ENCODE results near the gene KCNJ15. TPM values are rescaled to one million over a fixed set of nuclear protein-coding genes. Genes with fewer than 3 reads are reported as not detected.
"Not testable (repeated sequence)": the region's sequence is repeated elsewhere in the genome, so short reads cannot be mapped to it uniquely, and the experiment has no call there.

Gene KCNJ15
- total and polyA plus RNA-seq, 3 experiments from 2014 or later: not detected

DNA sequence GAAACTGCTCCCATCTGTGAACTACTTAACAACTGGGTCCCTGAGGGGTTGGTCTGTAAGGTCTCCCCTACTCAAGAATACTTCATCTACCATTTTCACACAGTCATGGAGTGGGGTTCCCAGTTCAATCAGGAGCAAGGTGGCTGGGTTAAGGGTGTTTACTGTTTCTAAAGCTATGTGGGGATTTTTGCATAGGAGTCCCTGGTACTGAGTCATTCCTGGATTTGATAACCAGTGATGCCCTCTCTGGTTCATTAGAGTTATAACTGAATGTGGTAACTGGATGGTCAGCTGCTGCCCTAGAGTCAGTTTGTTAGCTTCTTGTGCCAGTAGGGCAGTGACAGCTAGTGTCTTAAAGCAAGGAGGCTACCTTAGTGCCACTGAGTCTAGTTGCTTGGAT, 29.4 kb upstream of the KCNJ15 start:
- DNase-seq: no peak
- no peaks in the 10 kb centered on the region for H3K27me3 Mint-ChIP-seq
- H3K36me3 Mint-ChIP-seq: peaks cover 0 to 2% (median 0%) of the 10 kb centered on the region in 3 donors
- H3K4me3 Mint-ChIP-seq: no peak overlapping the region
- peaks cover 44 to 81% (median 53%) of the 10 kb centered on the region in 5 donors for H3K9me3 Mint-ChIP-seq
- no peaks in the 10 kb centered on the region for H3K4me1 ChIP-seq (ENCODE audit: insufficient read depth, low read length)
- POLR2A ChIA-PET: no interaction called here
- H3K27me3 ChIP-seq (ENCODE audit: insufficient read depth, low read length, poor library complexity, severe bottlenecking): no peaks in the 10 kb centered on the region
- H3K9me3 ChIP-seq (ENCODE audit: low read length): peaks cover 34% of the 10 kb centered on the region
- no peak overlapping the region for H3K27ac ChIP-seq (ENCODE audit: low read depth, low read length)
- no peak overlapping the region for H3K27ac Mint-ChIP-seq
- H3K36me3 ChIP-seq (ENCODE audit: insufficient read depth, low read length): no peaks in the 10 kb centered on the region
- H3K4me1 Mint-ChIP-seq: no peaks in the 10 kb centered on the region
- CTCF ChIA-PET: interaction anchor here (1.7 kb wide), 1 partner anchor 11 kb away, joined by 4 read pairs; no protein-coding TSS in a partner anchor
- no peak overlapping the region for H3K4me3 ChIP-seq (ENCODE audit: low read length)

DNA sequence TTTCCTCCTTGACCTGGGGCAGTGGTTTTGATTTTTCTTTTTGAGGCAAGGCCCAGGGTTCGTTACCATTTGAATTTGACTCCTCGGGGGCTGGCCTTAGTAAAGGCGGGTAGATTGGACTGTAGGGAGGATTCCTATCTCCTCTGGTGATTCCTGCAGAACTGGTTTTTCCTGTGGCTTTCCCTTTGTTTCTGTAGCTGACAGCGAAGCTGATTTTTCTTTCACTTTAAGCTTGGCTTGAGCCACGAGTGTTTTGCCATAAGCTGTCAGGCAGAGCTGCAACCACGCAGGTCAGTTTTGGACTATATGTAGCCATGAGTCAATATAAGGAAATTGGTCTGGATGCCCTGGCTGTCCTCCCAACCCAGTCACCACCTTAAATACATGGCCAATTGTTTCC, 28.7 kb upstream of the KCNJ15 start:
- Mint-ChIP-seq H3K4me1 (no peaks in the 10 kb centered on the region), H3K27ac (no peak overlapping the region), H3K4me3 (no peak overlapping the region), H3K9me3 (peaks cover 40 to 75% (median 51%) of the 10 kb centered on the region in 5 donors), H3K36me3 (no peaks in the 10 kb centered on the region), H3K27me3 (no peaks in the 10 kb centered on the region)
- ChIA-PET CTCF (interaction anchor here (1.7 kb wide), 1 partner anchor 11 kb away, joined by 4 read pairs; no protein-coding TSS in a partner anchor), POLR2A (no interaction called here)
- H3K4me3 ChIP-seq (ENCODE audit: low read length): no peak overlapping the region
- peaks cover 27% of the 10 kb centered on the region for H3K9me3 ChIP-seq (ENCODE audit: low read length)
- H3K36me3 ChIP-seq (ENCODE audit: insufficient read depth, low read length): no peaks in the 10 kb centered on the region
- no peak for DNase-seq
- no peaks in the 10 kb centered on the region for H3K27me3 ChIP-seq (ENCODE audit: insufficient read depth, low read length, poor library complexity, severe bottlenecking)
- no peaks in the 10 kb centered on the region for H3K4me1 ChIP-seq (ENCODE audit: insufficient read depth, low read length)
- H3K27ac ChIP-seq (ENCODE audit: low read depth, low read length): no peak overlapping the region

DNA sequence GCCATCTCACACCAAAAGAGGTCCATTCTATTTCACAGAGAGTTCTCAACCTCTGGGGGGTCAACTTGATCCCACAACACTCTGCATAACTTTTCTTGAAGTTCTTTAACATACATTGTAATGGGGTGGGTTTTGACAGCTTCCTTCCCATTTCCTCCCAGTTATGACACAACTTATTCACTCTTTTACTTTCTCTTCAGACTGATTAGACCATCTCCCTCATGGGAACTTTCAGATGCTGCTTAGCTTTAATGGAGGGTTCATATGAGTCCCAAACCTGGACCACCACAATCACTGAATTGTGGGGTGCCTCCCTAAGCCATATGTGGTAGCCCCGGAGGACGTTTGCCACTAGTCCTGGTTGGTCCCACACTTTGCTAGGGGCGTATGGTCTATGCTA, 28.3 kb upstream of the KCNJ15 start:
- Mint-ChIP-seq H3K9me3 (peaks cover 37 to 73% (median 51%) of the 10 kb centered on the region in 5 donors), H3K4me3 (no peak overlapping the region), H3K27me3 (no peaks in the 10 kb centered on the region), H3K36me3 (no peaks in the 10 kb centered on the region), H3K27ac (no peak overlapping the region), H3K4me1 (no peaks in the 10 kb centered on the region)
- Histone ChIP-seq H3K4me3 (ENCODE audit: low read length) (no peak overlapping the region), H3K9me3 (ENCODE audit: low read length) (peaks cover 24% of the 10 kb centered on the region), H3K4me1 (ENCODE audit: insufficient read depth, low read length) (no peaks in the 10 kb centered on the region), H3K36me3 (ENCODE audit: insufficient read depth, low read length) (no peaks in the 10 kb centered on the region), H3K27ac (ENCODE audit: low read depth, low read length) (no peak overlapping the region), H3K27me3 (ENCODE audit: insufficient read depth, low read length, poor library complexity, severe bottlenecking) (no peaks in the 10 kb centered on the region)
- DNase-seq: no peak
- POLR2A ChIA-PET: no interaction called here
- CTCF ChIA-PET: no interaction called here

DNA sequence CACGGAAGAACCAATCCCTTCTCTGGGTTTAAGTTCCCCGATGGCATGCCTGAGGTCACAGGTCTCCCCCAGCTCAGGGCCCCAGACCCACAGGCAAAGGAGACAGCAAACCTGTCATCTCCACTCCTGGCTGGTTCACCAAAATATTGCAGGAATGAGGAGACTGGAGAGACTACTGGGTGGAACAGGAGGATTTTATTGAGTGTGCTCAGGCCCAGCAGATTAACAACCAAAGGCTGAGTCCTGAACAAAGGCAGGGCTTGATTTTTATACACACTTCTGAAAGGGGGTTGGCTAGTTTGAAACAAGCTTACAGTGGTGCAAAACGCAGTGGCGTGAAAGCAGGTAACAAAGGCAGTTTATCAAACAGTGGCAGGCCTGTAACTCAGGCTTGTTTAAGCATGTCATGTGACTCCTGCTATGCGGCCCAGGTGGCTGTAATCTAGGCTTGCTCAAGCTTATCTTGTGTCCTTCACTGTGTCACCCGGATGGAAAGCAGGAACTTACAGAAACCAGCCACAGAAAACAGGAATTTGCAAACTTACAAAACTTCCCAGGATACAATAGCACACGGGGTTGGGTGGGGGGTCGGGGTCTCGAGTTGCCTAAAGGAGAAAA, 27.4 kb upstream of the KCNJ15 start:
- Histone ChIP-seq H3K27ac (ENCODE audit: low read depth, low read length) (no peak overlapping the region), H3K27me3 (ENCODE audit: insufficient read depth, low read length, poor library complexity, severe bottlenecking) (no peaks in the 10 kb centered on the region), H3K9me3 (ENCODE audit: low read length) (peaks cover 18% of the 10 kb centered on the region), H3K4me1 (ENCODE audit: insufficient read depth, low read length) (no peaks in the 10 kb centered on the region), H3K36me3 (ENCODE audit: insufficient read depth, low read length) (no peaks in the 10 kb centered on the region), H3K4me3 (ENCODE audit: low read length) (no peak overlapping the region)
- no peaks in the 10 kb centered on the region for H3K27me3 Mint-ChIP-seq
- H3K4me3 Mint-ChIP-seq: no peak overlapping the region
- no peak overlapping the region for H3K27ac Mint-ChIP-seq
- no peak for DNase-seq
- H3K36me3 Mint-ChIP-seq: no peaks in the 10 kb centered on the region
- CTCF ChIA-PET: no interaction called here
- POLR2A ChIA-PET: no interaction called here
- peaks cover 30 to 68% (median 46%) of the 10 kb centered on the region in 5 donors for H3K9me3 Mint-ChIP-seq
- H3K4me1 Mint-ChIP-seq: no peaks in the 10 kb centered on the region

DNA sequence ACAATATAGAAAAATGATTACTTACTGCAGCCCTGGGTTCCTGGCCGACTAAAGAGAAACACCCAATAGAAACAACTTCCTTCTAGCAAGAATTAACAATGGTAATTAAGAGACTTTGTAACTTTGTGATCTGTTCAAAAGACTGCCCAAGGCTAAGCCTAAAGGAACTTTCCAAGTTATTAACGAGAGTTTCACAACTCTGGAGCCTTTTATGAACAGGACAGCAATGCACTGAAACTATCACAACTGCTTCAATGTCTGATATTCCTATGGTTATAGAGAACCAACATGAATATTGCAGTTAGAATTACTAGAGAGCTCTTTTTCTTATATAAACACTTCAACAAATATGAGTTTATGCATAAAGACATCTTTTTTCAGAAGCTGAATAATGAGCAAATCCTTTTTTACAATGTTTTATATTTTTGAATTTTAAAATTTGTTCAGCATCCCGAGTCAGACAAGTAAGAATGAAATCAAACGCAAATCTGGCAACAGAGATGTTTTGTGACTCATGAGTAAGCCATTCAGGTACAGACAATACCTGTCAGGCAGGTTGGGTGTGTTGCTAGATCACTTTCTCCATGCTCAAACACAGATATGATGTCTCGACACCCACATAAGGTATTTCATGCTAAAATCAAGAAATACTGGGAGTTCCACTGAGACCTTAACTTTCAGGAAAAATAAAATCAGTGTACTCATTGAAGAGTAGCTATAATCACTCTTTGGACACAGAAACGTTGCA, 22.2 kb upstream of the KCNJ15 start:
- ChIA-PET POLR2A (no interaction called here), CTCF (no interaction called here)
- DNase-seq: no peak
- H3K36me3 ChIP-seq (ENCODE audit: insufficient read depth, low read length): no peaks in the 10 kb centered on the region
- Mint-ChIP-seq H3K36me3 (no peaks in the 10 kb centered on the region), H3K27ac (no peak overlapping the region), H3K27me3 (peaks cover 3 to 12% of the 10 kb centered on the region in 2 donors), H3K4me3 (no peak overlapping the region), H3K4me1 (no peaks in the 10 kb centered on the region), H3K9me3 (peaks cover 14 to 25% (median 14%) of the 10 kb centered on the region in 5 donors)
- H3K4me3 ChIP-seq (ENCODE audit: low read length): no peak overlapping the region
- H3K4me1 ChIP-seq (ENCODE audit: insufficient read depth, low read length): no peaks in the 10 kb centered on the region
- no peak overlapping the region for H3K27ac ChIP-seq (ENCODE audit: low read depth, low read length)
- no peaks in the 10 kb centered on the region for H3K27me3 ChIP-seq (ENCODE audit: insufficient read depth, low read length, poor library complexity, severe bottlenecking)
- peaks cover 7% of the 10 kb centered on the region for H3K9me3 ChIP-seq (ENCODE audit: low read length)

DNA sequence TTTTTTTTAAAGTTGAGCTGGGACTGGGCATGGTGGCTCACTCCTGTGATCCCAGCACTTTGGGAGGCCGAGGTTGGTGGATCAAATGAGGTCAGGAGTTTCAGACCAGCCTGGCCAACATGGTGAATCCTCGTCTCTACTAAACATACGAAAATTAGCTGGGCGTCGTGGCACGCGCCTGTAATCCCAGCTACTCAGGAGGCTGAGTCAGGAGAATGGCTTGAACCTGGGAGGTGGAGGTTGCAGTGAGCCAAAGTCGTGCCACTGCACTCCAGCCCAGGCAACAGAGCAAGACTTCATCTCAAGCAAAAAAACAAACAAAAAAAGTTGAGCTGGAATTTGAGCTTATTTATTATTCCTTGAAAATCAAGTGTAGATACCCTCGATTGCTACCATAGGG, 21.5 kb upstream of the KCNJ15 start:
- H3K4me3 ChIP-seq (ENCODE audit: low read length); H3K4me1 ChIP-seq (ENCODE audit: insufficient read depth, low read length); H3K36me3 ChIP-seq (ENCODE audit: insufficient read depth, low read length); H3K27ac ChIP-seq (ENCODE audit: low read depth, low read length); H3K4me3 Mint-ChIP-seq; POLR2A ChIA-PET; H3K9me3 ChIP-seq (ENCODE audit: low read length); H3K4me1 Mint-ChIP-seq; H3K27me3 ChIP-seq (ENCODE audit: insufficient read depth, low read length, poor library complexity, severe bottlenecking); DNase-seq; H3K27ac Mint-ChIP-seq; CTCF ChIA-PET; H3K36me3 Mint-ChIP-seq: not testable (repeated sequence)
- H3K27me3 Mint-ChIP-seq: peaks cover 3 to 13% of the 10 kb centered on the region in 2 donors
- H3K9me3 Mint-ChIP-seq: peaks cover 8 to 19% (median 12%) of the 10 kb centered on the region in 5 donors

DNA sequence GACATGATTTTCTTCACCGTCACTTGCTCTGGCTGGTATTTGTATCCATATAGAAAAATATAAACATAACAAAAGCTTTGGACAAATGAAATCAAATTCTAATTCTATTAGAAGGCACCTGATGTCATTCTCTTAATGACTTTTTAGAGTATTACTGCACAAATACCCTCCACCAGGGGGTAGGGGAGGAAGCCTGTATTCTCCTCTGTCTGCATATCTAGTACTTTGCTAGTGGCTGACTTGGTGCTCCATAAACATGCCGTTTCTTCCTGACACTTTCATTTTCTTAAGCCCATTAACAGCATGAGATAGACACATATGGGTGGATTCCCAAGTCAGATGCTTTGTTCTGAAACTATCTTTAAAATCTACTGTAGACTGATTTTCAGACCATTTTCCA, 20.6 kb upstream of the KCNJ15 start:
- Mint-ChIP-seq H3K27me3 (peaks cover 3 to 14% of the 10 kb centered on the region in 2 donors), H3K27ac (no peak overlapping the region), H3K36me3 (no peaks in the 10 kb centered on the region), H3K4me1 (no peaks in the 10 kb centered on the region), H3K9me3 (peaks cover 3 to 12% (median 6%) of the 10 kb centered on the region in 5 donors), H3K4me3 (no peak overlapping the region)
- ChIA-PET CTCF (no interaction called here), POLR2A (no interaction called here)
- Histone ChIP-seq H3K4me1 (ENCODE audit: insufficient read depth, low read length) (no peaks in the 10 kb centered on the region), H3K36me3 (ENCODE audit: insufficient read depth, low read length) (no peaks in the 10 kb centered on the region), H3K4me3 (ENCODE audit: low read length) (no peak overlapping the region), H3K9me3 (ENCODE audit: low read length) (no peaks in the 10 kb centered on the region), H3K27ac (ENCODE audit: low read depth, low read length) (no peak overlapping the region), H3K27me3 (ENCODE audit: insufficient read depth, low read length, poor library complexity, severe bottlenecking) (no peaks in the 10 kb centered on the region)
- no peak for DNase-seq

DNA sequence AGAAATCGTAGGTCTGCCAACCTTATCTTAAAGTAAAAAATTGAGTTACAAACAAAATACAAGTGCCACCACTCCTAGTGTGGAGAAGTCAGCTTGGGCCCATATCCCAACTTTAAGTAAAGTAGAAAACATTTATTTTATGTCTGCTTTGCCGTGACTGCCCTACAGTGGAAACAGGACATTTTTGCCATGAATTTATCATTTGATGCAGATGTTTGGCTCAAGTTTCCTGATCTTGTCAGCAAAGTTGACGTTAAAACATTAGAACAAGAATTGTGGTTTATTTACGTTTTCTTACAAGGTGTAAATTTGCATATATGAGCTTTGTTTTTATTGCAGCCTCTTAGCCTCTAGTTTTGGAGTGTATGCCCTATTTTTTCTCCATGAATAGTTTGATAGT, 17.1 kb upstream of the KCNJ15 start:
- no peak overlapping the region for H3K4me3 Mint-ChIP-seq
- no peak overlapping the region for H3K27ac Mint-ChIP-seq

More for the DNA sequence above, 17.1 kb upstream of the KCNJ15 start:
- ChIA-PET CTCF (no interaction called here), POLR2A (no interaction called here)
- no peaks in the 10 kb centered on the region for H3K9me3 ChIP-seq (ENCODE audit: low read length)
- H3K27ac ChIP-seq (ENCODE audit: low read depth, low read length): no peak overlapping the region
- H3K4me1 Mint-ChIP-seq: peaks cover 4 to 9% (median 8%) of the 10 kb centered on the region in 3 donors
- H3K27me3 ChIP-seq (ENCODE audit: insufficient read depth, low read length, poor library complexity, severe bottlenecking): no peaks in the 10 kb centered on the region
- no peak for DNase-seq
- peaks cover 6% of the 10 kb centered on the region for H3K4me1 ChIP-seq (ENCODE audit: insufficient read depth, low read length)
- H3K36me3 Mint-ChIP-seq: no peaks in the 10 kb centered on the region
- H3K4me3 ChIP-seq (ENCODE audit: low read length): no peak overlapping the region
- H3K36me3 ChIP-seq (ENCODE audit: insufficient read depth, low read length): no peaks in the 10 kb centered on the region
- peaks cover 5 to 20% of the 10 kb centered on the region in 2 donors for H3K27me3 Mint-ChIP-seq
- H3K9me3 Mint-ChIP-seq: peaks cover 0 to 6% (median 0%) of the 10 kb centered on the region in 5 donors

Data from CD8-positive, alpha-beta memory T cell (primary cell).